GM18868 (cell line): ENCODE measurements around the gene KLF16.
A peak's percentile ranks its signal among the peaks of the same experiment; 100 is the strongest.

Source experiments
- ATAC-seq: cut with Tn5 transposase; IDR thresholded peaks from one replicate; pipeline ENCODE4 v1.9.1; 2021; ENCODE audit warnings: mild to moderate bottlenecking, moderate library complexity; ENCODE audit not compliant: unreplicated experiment

The KLF16 gene

GRCh38 chr19:1856698-1857603, 6.4 kb downstream of the KLF16 start:
- no peak for ATAC-seq

DNA sequence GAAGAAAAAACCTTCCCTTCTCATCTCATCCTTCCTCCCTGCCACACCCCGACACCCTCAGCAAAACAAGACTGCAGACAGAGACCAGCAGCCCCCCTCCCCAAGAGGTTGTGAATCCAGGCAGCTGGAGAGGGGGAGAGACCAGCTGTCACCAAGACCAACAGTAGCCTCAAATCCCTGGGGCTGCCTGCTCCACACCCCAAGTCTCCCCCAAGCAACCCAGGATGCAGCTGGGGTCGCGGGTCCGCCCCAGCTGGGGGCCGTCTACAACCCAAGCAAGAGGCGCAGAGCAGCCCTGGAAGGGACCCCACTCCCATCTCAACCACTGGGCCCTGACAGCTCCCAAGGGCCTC, 7.1 kb downstream of the KLF16 start:
- ATAC-seq = no peak

DNA sequence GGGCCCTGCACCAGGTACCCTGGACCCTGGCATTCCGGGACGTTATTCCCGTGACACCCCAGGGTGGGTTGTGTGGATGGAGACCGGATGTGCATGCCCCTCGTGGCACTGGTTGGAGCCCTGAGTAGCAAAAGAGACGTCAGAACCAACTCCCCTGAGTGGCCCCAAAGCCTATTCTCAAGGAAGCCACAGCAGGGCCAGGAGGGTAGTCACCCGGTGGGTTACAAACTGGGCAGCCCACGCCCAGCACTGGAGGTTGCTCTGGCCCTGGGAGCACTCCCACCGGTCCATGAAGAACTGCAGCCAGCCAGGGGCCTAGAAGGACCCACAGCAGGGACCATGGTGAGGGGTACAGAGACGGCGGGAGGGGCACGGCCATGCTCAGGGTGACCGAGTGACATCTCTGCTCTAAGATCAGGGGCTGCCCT, 7.5 kb downstream of the KLF16 start:
- ATAC-seq = no peak

DNA sequence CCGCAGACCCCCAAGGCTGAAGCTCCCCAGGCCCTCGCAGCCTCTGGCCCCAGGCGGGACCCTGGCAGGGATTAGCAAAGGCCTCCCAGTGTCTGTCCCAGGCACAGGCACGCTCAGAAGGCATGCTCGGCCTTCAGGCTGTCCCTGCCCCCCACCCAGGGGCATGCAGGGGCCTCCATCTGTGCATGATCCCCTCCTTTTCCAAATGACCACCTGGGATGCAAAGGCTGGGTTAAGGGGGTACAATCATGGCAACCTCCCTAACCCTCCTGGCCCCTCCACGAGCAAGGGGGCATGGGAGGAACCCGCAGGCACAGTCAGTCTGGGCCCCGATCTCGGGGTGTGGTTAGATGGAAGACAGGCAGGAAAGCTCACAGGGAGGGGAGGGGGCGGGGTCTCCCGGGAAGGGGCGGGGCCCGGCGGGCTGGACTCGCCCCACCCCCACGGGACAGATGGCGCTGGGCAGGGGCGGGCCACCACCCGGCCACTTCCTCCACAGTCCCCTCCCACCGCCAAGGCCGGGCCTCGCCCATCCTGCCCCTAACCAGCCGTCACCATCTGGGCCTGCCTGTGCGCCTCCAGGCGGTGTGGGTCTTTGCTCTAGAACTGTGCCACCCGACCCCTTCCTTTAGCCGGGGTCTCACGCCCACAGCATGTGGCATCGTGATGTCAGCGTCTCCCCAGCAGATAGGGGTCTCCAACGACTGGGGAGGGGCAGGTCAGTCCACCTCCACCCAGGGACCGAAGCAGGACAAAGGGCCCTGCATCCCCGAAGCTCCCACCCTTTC, 8.1 kb downstream of the KLF16 start:
- peak; percentile 53 for ATAC-seq

- ATAC-seq = no peak
Measured at GRCh38 chr19:1854542-1855039, 8.8 kb downstream of the KLF16 start.

GRCh38 chr19:1854039-1854541, 9.3 kb downstream of the KLF16 start:
- ATAC-seq = no peak

GRCh38 chr19:1853295-1854038, 9.9 kb downstream of the KLF16 start:
- no peak for ATAC-seq

DNA sequence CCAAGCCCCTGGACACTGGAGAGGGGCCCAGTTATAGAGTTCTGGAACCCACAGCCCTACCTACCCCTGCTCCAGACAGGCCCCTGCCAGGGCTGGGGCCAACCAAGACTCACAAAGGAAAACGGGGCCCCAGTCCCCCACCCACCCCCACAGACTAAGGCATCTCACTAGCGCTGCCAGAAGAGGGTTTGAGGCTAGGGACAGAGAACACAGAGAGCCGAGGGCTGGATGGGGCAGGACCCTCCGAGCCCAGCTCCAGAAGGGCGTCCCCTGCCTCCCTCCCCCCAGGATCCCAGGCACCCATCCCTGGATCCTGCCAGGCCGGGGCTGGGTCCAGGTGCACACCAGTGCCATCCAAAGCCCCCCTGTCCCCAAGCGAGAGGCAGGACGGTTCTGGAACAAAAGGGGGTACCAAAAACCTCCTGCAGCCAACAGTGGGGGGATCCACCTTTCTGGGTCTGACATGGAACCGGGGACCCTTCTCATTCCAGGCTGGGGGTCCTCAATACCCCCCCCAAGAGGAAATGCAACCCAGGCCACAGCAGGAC, 10.7 kb downstream of the KLF16 start:
- ATAC-seq = no peak

GRCh38 chr19:1851654-1852580, 11.5 kb downstream of the KLF16 start:
- no peak for ATAC-seq

DNA sequence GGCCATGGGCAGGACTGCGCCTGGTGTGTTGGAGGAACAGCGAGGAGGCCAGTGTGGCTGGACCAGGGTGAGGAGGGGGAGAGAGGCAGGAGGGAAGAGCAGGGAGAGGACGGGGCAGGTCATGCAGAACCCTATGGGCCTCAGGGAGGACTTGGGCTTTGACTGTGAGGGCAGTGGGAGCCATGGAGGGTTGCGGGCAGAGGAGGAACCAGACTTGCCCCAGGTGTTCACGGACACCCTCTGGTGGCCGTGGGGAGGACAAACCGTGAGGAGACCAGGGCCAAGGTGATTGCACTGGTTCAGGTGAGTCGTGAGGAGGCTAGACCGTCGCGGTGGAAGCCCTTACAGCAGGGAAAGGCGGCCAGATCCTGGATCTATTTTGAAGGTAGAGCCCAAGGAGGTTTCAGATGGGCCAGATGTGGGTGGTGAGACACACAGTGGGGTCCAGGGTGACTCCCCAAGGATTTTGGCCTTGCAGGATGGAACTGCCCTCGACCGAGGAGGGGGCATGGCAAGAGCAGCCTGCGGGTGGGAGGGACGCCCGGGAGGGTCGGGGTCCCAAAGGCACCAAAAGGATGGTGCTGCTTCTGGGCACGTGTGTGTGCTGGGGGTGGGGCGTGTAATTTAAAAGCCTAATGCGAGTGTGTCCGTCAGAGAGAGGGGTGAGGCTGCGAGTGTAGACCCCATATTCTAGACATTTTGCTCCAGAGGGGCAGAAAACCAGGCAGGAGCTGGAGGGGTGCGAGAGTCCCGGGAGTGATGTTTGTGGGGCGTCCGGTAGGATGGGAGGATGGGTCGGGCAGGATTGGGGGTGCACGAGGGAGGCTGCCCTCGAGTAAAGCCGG, 12.3 kb downstream of the KLF16 start:
- ATAC-seq = no peak

- no peak for ATAC-seq
Measured at GRCh38 chr19:1849886-1850398, 13.4 kb downstream of the KLF16 start.

- no peak for ATAC-seq
Measured at GRCh38 chr19:1849132-1849474, 14.3 kb downstream of the KLF16 start.

DNA sequence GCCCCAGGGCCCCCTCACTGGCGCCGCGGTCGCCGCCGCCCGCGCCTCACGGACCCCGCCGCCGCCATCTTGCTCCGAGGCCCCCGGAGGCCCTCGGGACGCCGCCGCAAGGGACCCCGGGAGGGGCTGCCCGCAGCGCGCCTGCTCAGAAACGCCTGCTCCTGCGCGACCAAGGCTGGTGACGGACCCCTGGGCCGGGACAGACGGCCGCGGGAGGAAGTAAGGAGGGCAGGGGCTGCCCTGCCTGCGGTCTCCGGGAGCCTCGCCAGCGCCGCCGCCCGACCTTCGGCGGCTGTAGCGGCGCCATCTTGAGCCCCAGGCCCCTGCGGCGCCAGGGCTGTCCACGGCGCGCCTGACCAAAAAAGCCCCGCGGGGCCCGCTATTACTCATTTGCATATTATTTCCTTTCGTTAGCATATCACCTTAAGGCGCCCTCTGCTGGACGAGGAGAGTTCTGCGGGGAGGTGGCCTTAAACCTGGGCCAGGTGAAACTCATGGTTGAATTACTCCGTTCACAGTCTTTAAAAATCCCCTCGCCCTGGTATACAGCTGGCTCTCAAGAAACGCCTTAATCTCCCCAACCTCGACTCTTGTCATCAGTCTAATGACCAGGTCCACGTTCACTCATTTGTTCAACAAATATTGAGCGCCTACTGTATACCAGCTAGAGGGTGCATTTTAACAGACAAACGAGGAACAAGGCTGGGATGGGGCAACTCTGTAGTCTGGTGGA, 14.8 kb downstream of the KLF16 start, which contains the start of gene REXO1:
Gene REXO1, minus strand, starts transcription at position 85 of the 733 bp plus-strand sequence. CDS start 125 bp downstream, outside the sequence.
- ATAC-seq = peak; percentile 68

GRCh38 chr19:1847684-1848398, 15.5 kb downstream of the KLF16 start:
- ATAC-seq = peak; percentile 26

- no peak for ATAC-seq
Measured at GRCh38 chr19:1847348-1847683, 16.1 kb downstream of the KLF16 start.

DNA sequence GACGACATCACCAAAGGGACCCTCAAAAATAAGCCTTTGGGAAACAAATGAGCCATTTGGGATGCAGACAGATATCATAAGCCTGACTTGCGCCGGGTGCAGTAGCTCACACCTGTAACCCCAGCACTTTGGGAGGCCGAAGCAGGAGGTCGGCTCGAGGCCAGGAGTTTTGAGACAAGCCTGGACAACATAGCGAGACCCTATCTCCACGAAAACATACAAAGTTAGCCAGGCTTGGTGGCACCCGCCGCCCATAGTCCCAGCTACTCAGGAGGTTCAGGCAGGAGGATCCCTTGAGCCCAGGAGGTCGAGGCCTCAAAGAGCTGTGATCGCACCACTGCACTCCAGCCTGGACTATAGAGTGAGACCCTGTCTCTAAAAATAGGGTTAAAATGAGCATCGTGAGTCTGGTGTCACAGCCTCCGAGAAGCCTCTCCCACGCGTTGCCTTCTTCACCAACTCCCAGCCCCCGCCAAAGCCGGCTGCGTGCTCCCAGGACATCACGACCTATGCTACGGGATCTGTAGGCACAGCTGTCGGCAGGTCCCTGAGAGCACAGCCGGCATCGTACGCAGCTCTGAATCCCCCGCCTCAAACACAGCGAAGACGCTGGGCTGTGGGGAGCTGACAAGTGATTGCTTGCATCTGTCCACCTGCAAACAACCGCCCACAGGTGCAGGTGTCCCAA, 16.7 kb downstream of the KLF16 start:
- ATAC-seq = no peak

- ATAC-seq = no peak
Measured at GRCh38 chr19:1845642-1846041, 17.7 kb downstream of the KLF16 start.
